ENCODE measurements around the gene PPARGC1A. TPM values are rescaled to one million over a fixed set of nuclear protein-coding genes. Genes with fewer than 3 reads are reported as not detected.

Gene PPARGC1A
- total and polyA plus RNA-seq, 8 donors = 2.7 to 12.2 (median 8.1) TPM

- intact Hi-C loops (cut with DNase I) = no loop called here
- Histone ChIP-seq H3K9me3 (no peaks in the 10 kb centered on the region), H3K4me1 (no peaks in the 10 kb centered on the region), H3K27ac (no peak overlapping the region), H3K4me3 (no peak overlapping the region), H3K36me3 (no peaks in the 10 kb centered on the region), H3K27me3 (no peaks in the 10 kb centered on the region)
- ATAC-seq (no peak), DNase-seq (no peak), FAIRE-seq (no peak)
- TF ChIP-seq CTCF (IDR thresholded peaks at IDR 0.05) = no peak
- WGBS, 2 donors = 64 to 66% methylated on average over 11 of the region's 11 CpGs
Measured at GRCh38 chr4:23866450-23867075, 23.3 kb downstream of the PPARGC1A start.

- DNase-seq (no peak), FAIRE-seq (no peak), ATAC-seq (no peak)
- Histone ChIP-seq H3K4me3 (no peak overlapping the region), H3K9me3 (no peaks in the 10 kb centered on the region), H3K4me1 (no peaks in the 10 kb centered on the region), H3K27me3 (no peaks in the 10 kb centered on the region), H3K36me3 (no peaks in the 10 kb centered on the region), H3K27ac (no peak overlapping the region)
- intact Hi-C loops (cut with DNase I) = no loop called here
- no peak for TF ChIP-seq CTCF (IDR thresholded peaks at IDR 0.05)
- 42% methylated on average over 1 of the region's 1 CpG for WGBS, 2 donors
Measured at GRCh38 chr4:23861897-23862296, 27.9 kb downstream of the PPARGC1A start.

GRCh38 chr4:23860919-23861318 is 28.9 kb downstream of the PPARGC1A start:
- FAIRE-seq = no peak
- 42 to 53% methylated on average over 3 of the region's 3 CpGs for WGBS, 2 donors
- no peaks in the 10 kb centered on the region for H3K27me3 ChIP-seq

GRCh38 chr4:23857367-23857959 is 32.4 kb downstream of the PPARGC1A start:
- Histone ChIP-seq H3K27ac (no peak overlapping the region), H3K36me3 (no peaks in the 10 kb centered on the region), H3K27me3 (no peaks in the 10 kb centered on the region), H3K4me1 (no peaks in the 10 kb centered on the region), H3K4me3 (no peak overlapping the region), H3K9me3 (no peaks in the 10 kb centered on the region)
- intact Hi-C loops (cut with DNase I) = no loop called here
- DNase-seq = no peak
- WGBS, 2 donors = 45 to 61% methylated on average over 4 of the region's 4 CpGs
- ATAC-seq = no peak
- TF ChIP-seq CTCF (IDR thresholded peaks at IDR 0.05) = no peak
- no peak for FAIRE-seq

More at GRCh38 chr4:23860919-23861318, 28.9 kb downstream of the PPARGC1A start:
- intact Hi-C loops (cut with DNase I) = no loop called here
- DNase-seq (no peak), ATAC-seq (no peak)
- H3K27ac ChIP-seq = no peak overlapping the region
- no peaks in the 10 kb centered on the region for H3K9me3 ChIP-seq
- H3K4me3 ChIP-seq = no peak overlapping the region
- no peak for TF ChIP-seq CTCF (IDR thresholded peaks at IDR 0.05)
- no peaks in the 10 kb centered on the region for H3K4me1 ChIP-seq
- no peaks in the 10 kb centered on the region for H3K36me3 ChIP-seq

GRCh38 chr4:23856630-23857029 is 33.2 kb downstream of the PPARGC1A start:
- no peaks in the 10 kb centered on the region for H3K9me3 ChIP-seq
- no peak for TF ChIP-seq CTCF (IDR thresholded peaks at IDR 0.05)
- no peak overlapping the region for H3K4me3 ChIP-seq
- peak; percentile 31 to 72 (median 50) for DNase-seq
- no peaks in the 10 kb centered on the region for H3K36me3 ChIP-seq
- H3K4me1 ChIP-seq = no peaks in the 10 kb centered on the region
- no peak overlapping the region for H3K27ac ChIP-seq
- no peak for FAIRE-seq
- intact Hi-C loops (cut with DNase I) = no loop called here
- WGBS, 2 donors = 9 to 12% methylated on average over 3 of the region's 3 CpGs
- peak in 2 of 4 donors; percentile 74 to 75 for ATAC-seq
- H3K27me3 ChIP-seq = no peaks in the 10 kb centered on the region

Measured in pancreas (tissue), 10 donors.